Stimulated activated naive B cell treated with anti-CD40 and anti-IgM and Interleukin-4, amounts not matched to agents 10 μg/mL and 1 μg/mL and 100 μg/mL, for 72 hours (primary cell): Measurements from ENCODE around the gene ZNF429.
"Not testable (repeated sequence)": the region's sequence is repeated elsewhere in the genome, so short reads cannot be mapped to it uniquely, and the experiment has no call there.

ENCODE experiments used
- ATAC-seq, 2 donors: fragments of 150-1000 bp; cut with Tn5 transposase; replicated peaks; 2 replicates each; pipeline ENCODE4 v1.10.0; 2021; ENCODE audit warnings: moderate library complexity in 1 of 2
- DNase-seq: peaks from one replicate; pipeline ENCODE4 v3.0.0; 2021
- H3K27ac Mint-ChIP-seq: one replicate; pipeline ENCODE4 v1.8.0; 2022; ENCODE audit warnings: mild to moderate bottlenecking, mixed read lengths
- H3K27me3 Mint-ChIP-seq, 2 donors: one replicate each; pipeline ENCODE4 v1.8.0; 2022; ENCODE audit warnings: mixed read lengths in 2 of 2
- H3K36me3 Mint-ChIP-seq, 2 donors: one replicate each; pipeline ENCODE4 v1.8.0; 2022; ENCODE audit warnings: mixed read lengths in 2 of 2, mild to moderate bottlenecking in 1 of 2
- H3K4me1 Mint-ChIP-seq, 2 donors: one replicate each; pipeline ENCODE4 v1.8.0; 2022; ENCODE audit warnings: mixed read lengths in 2 of 2, mild to moderate bottlenecking in 1 of 2
- H3K4me3 Mint-ChIP-seq, 2 donors: one replicate each; pipeline ENCODE4 v1.8.0; 2022; ENCODE audit warnings: mild to moderate bottlenecking in 2 of 2, mixed read lengths in 2 of 2, moderate library complexity in 1 of 2
- H3K9me3 Mint-ChIP-seq, 2 donors: one replicate each; pipeline ENCODE4 v1.8.0; 2022; ENCODE audit warnings: mixed read lengths in 2 of 2, mild to moderate bottlenecking in 1 of 2

ZNF429 gene

GRCh38 chr19:21491146-21491545 lies 14.3 kb upstream of the ZNF429 start:
- Mint-ChIP-seq H3K4me3 (no peak overlapping the region), H3K4me1 (no peaks in the 10 kb centered on the region), H3K27ac (peak overlapping the region; percentile 51), H3K27me3 (no peaks in the 10 kb centered on the region), H3K9me3 (peaks cover 2 to 5% of the 10 kb centered on the region in 2 donors), H3K36me3 (peaks cover 0 to 3% of the 10 kb centered on the region in 2 donors)
- DNase-seq (no peak), ATAC-seq (no peak)

- Mint-ChIP-seq H3K9me3 (peaks cover 0 to 6% of the 10 kb centered on the region in 2 donors), H3K27ac (no peak overlapping the region), H3K4me3 (no peak overlapping the region), H3K27me3 (no peaks in the 10 kb centered on the region), H3K4me1 (no peaks in the 10 kb centered on the region), H3K36me3 (peaks cover under 1 to 3% of the 10 kb centered on the region in 2 donors)
- ATAC-seq (no peak), DNase-seq (no peak)
Observed at GRCh38 chr19:21492947-21493906, 12.2 kb upstream of the ZNF429 start.

GRCh38 chr19:21496876-21497275 lies 8.5 kb upstream of the ZNF429 start:
- DNase-seq (no peak), ATAC-seq (no peak)
- Mint-ChIP-seq H3K9me3 (peaks cover 0 to 4% of the 10 kb centered on the region in 2 donors), H3K4me1 (no peaks in the 10 kb centered on the region), H3K27ac (no peak overlapping the region), H3K4me3 (no peak overlapping the region), H3K27me3 (no peaks in the 10 kb centered on the region), H3K36me3 (peaks cover 0 to 2% of the 10 kb centered on the region in 2 donors)

GRCh38 chr19:21498651-21499050 lies 6.8 kb upstream of the ZNF429 start:
- ATAC-seq (no peak), DNase-seq (no peak)
- H3K27ac Mint-ChIP-seq, result no peak overlapping the region
- no peak overlapping the region for H3K4me3 Mint-ChIP-seq
- no peaks in the 10 kb centered on the region for H3K4me1 Mint-ChIP-seq
- H3K9me3 Mint-ChIP-seq, result peaks cover 0 to 4% of the 10 kb centered on the region in 2 donors
- H3K36me3 Mint-ChIP-seq, result peaks cover 0 to 2% of the 10 kb centered on the region in 2 donors
- no peaks in the 10 kb centered on the region for H3K27me3 Mint-ChIP-seq

GRCh38 chr19:21508198-21508597 lies 2.8 kb downstream of the ZNF429 start:
- Mint-ChIP-seq H3K27ac (no peak overlapping the region), H3K4me3 (no peak overlapping the region)
- no peak for DNase-seq

GRCh38 chr19:21511058-21511457 lies 5.7 kb downstream of the ZNF429 start:
- Mint-ChIP-seq H3K9me3 (peaks cover 4 to 19% of the 10 kb centered on the region in 2 donors), H3K4me1 (peaks cover 17 to 31% of the 10 kb centered on the region in 2 donors), H3K36me3 (peaks cover 47 to 51% of the 10 kb centered on the region in 2 donors)
- DNase-seq, ATAC-seq, H3K4me3 Mint-ChIP-seq, H3K27me3 Mint-ChIP-seq, H3K27ac Mint-ChIP-seq: not testable (repeated sequence)

More at GRCh38 chr19:21508198-21508597, 2.8 kb downstream of the ZNF429 start:
- no peak for ATAC-seq
- Mint-ChIP-seq H3K4me1 (peaks cover 14 to 35% of the 10 kb centered on the region in 2 donors), H3K36me3 (peaks cover 33 to 42% of the 10 kb centered on the region in 2 donors), H3K9me3 (peaks cover 4 to 11% of the 10 kb centered on the region in 2 donors), H3K27me3 (no peaks in the 10 kb centered on the region)

GRCh38 chr19:21512609-21513008 lies 7.2 kb downstream of the ZNF429 start:
- not testable (repeated sequence) for H3K4me3 Mint-ChIP-seq, H3K27me3 Mint-ChIP-seq, ATAC-seq, DNase-seq, H3K27ac Mint-ChIP-seq
- peaks cover 11 to 25% of the 10 kb centered on the region in 2 donors for H3K9me3 Mint-ChIP-seq
- H3K4me1 Mint-ChIP-seq, result peaks cover 18 to 21% of the 10 kb centered on the region in 2 donors
- peaks cover 57% of the 10 kb centered on the region in 2 donors for H3K36me3 Mint-ChIP-seq

GRCh38 chr19:21513651-21514050 lies 8.2 kb downstream of the ZNF429 start:
- H3K9me3 Mint-ChIP-seq, result peaks cover 16 to 29% of the 10 kb centered on the region in 2 donors
- H3K27ac Mint-ChIP-seq, result peak overlapping the region; percentile 37

GRCh38 chr19:21519488-21519887 lies 14.1 kb downstream of the ZNF429 start:
- Mint-ChIP-seq H3K4me3 (no peak overlapping the region), H3K27ac (no peak overlapping the region), H3K9me3 (peaks cover 22 to 28% of the 10 kb centered on the region in 2 donors), H3K36me3 (peaks cover 66 to 73% of the 10 kb centered on the region in 2 donors), H3K27me3 (no peaks in the 10 kb centered on the region), H3K4me1 (peaks cover 0 to 13% of the 10 kb centered on the region in 2 donors)
- DNase-seq, result no peak
- no peak for ATAC-seq

More at GRCh38 chr19:21513651-21514050, 8.2 kb downstream of the ZNF429 start:
- Mint-ChIP-seq H3K4me1 (peaks cover 13 to 20% of the 10 kb centered on the region in 2 donors), H3K27me3 (no peaks in the 10 kb centered on the region), H3K4me3 (no peak overlapping the region), H3K36me3 (peaks cover 58% of the 10 kb centered on the region in 2 donors)
- ATAC-seq, result no peak
- no peak for DNase-seq

GRCh38 chr19:21532904-21533303 lies 27.5 kb downstream of the ZNF429 start:
- no peaks in the 10 kb centered on the region for H3K4me1 Mint-ChIP-seq
- peaks cover 67 to 69% of the 10 kb centered on the region in 2 donors for H3K36me3 Mint-ChIP-seq
- H3K9me3 Mint-ChIP-seq, result peaks cover 20 to 28% of the 10 kb centered on the region in 2 donors

GRCh38 chr19:21536741-21537290 lies 31.4 kb downstream of the ZNF429 start:
- not testable (repeated sequence) for H3K4me3 Mint-ChIP-seq, H3K27ac Mint-ChIP-seq, ATAC-seq, H3K4me1 Mint-ChIP-seq, H3K27me3 Mint-ChIP-seq, DNase-seq
- Mint-ChIP-seq H3K9me3 (peaks cover 20 to 27% of the 10 kb centered on the region in 2 donors), H3K36me3 (peaks cover 51 to 61% of the 10 kb centered on the region in 2 donors)

More at GRCh38 chr19:21532904-21533303, 27.5 kb downstream of the ZNF429 start:
- Mint-ChIP-seq H3K4me3 (no peak overlapping the region), H3K27me3 (no peaks in the 10 kb centered on the region), H3K27ac (no peak overlapping the region)
- DNase-seq (no peak), ATAC-seq (no peak)

- H3K9me3 Mint-ChIP-seq, result peaks cover 4 to 11% of the 10 kb centered on the region in 2 donors
- H3K27ac Mint-ChIP-seq, result no peak overlapping the region
- DNase-seq (no peak), ATAC-seq (no peak)
- H3K27me3 Mint-ChIP-seq, result no peaks in the 10 kb centered on the region
- no peak overlapping the region for H3K4me3 Mint-ChIP-seq
- peaks cover 24 to 76% of the 10 kb centered on the region in 2 donors for H3K36me3 Mint-ChIP-seq
- H3K4me1 Mint-ChIP-seq, result peaks cover 0 to 2% of the 10 kb centered on the region in 2 donors
Observed at GRCh38 chr19:21559444-21559843, 54.0 kb downstream of the ZNF429 start.

- Mint-ChIP-seq H3K27me3 (no peaks in the 10 kb centered on the region), H3K4me3 (no peak overlapping the region), H3K27ac (no peak overlapping the region), H3K9me3 (peaks cover 4 to 13% of the 10 kb centered on the region in 2 donors), H3K4me1 (peaks cover 11 to 16% of the 10 kb centered on the region in 2 donors), H3K36me3 (peaks cover 20 to 61% of the 10 kb centered on the region in 2 donors)
- ATAC-seq, result no peak
- no peak for DNase-seq
Observed at GRCh38 chr19:21564406-21564805, 59.0 kb downstream of the ZNF429 start.

GRCh38 chr19:21566073-21566472 lies 60.7 kb downstream of the ZNF429 start:
- Mint-ChIP-seq H3K9me3 (peaks cover 8 to 11% of the 10 kb centered on the region in 2 donors), H3K4me3 (peak overlapping the region in 1 of 2 donors; percentile 44), H3K27me3 (no peaks in the 10 kb centered on the region), H3K27ac (no peak overlapping the region), H3K36me3 (peaks cover 17 to 51% of the 10 kb centered on the region in 2 donors), H3K4me1 (peaks cover 11 to 19% of the 10 kb centered on the region in 2 donors)
- ATAC-seq (no peak), DNase-seq (no peak)
